Testis (tissue), 3 donors: ENCODE data around the gene TANK. TPM values are rescaled to one million over a fixed set of nuclear protein-coding genes. Genes with fewer than 3 reads are reported as not detected.

Experiments
- DNase-seq: peaks from one replicate; pipeline ENCODE4 v3.0.0-alpha.2; 2019
- H3K27ac ChIP-seq, 2 donors: fragments of 200-600 bp; sonication (generic); one replicate each; pipeline ENCODE4 v1.5.1; 2019
- H3K27me3 ChIP-seq: fragments of 200-600 bp; sonication (generic); one replicate; pipeline ENCODE4 v1.5.1; 2019
- H3K36me3 ChIP-seq: fragments of 200-600 bp; sonication (generic); one replicate; pipeline ENCODE4 v1.5.1; 2017; ENCODE audit warnings: low read depth; ENCODE audit errors: missing control alignments
- H3K4me1 ChIP-seq: fragments of 200-600 bp; sonication (generic); one replicate; pipeline ENCODE4 v1.5.1; 2019
- H3K4me3 ChIP-seq, 2 donors: fragments of 200-600 bp; sonication (generic); one replicate each; pipeline ENCODE4 v1.5.1; 2017 to 2019
- H3K9me3 ChIP-seq: fragments of 200-600 bp; sonication (generic); one replicate; pipeline ENCODE4 v1.5.1; 2017
- POLR2A ChIP-seq: fragments of 450-650 bp; IDR thresholded peaks from one replicate; pipeline ENCODE4 v1.6.1; 2017; ENCODE audit warnings: antibody characterized with exemption, mild to moderate bottlenecking, moderate library complexity
- WGBS, 2 donors: methylation state at CpG; one replicate each; pipeline ENCODE4 v1.1.5; 2018; 5-methylcytosine and 5-hydroxymethylcytosine counted together
- intact Hi-C: fragments of 100-400 bp; cut with DNase I; formaldehyde crosslinking; loops from one replicate; pipeline ENCODE4 v1.15.1; 2023; ENCODE audit warnings: low total_unique reads
- polyA plus RNA-seq: library from polyadenylated mRNA; stranded (reverse); fragments of 350-450 nt; fragmentation: Illumina TruSeq; extraction: RNeasy Lipid Tissue Mini Kit (QIAGEN cat#74804); gene quantifications from one replicate; pipeline ENCODE4 v1.2.3, GENCODE V29; 2014; ENCODE audit warnings: low read depth, low replicate concordance; ENCODE audit not compliant: insufficient read depth
- total RNA-seq, 2 donors: library from RNA; depleted of rRNA; stranded (reverse); fragments of >200 nt; gene quantifications; one replicate each; pipeline ENCODE4 v1.2.3, GENCODE V29; 2016
- TF ChIP-seq, protein P1 (sequence below), 3 experiments: fragments of 450-650 bp in 2 of 3; fragments of 200-600 bp in 1 of 3; sonication (generic) in 1 of 3; IDR thresholded peaks; one replicate each; pipeline ENCODE4 v1.5.1; 2016 to 2019; ENCODE audit warnings: antibody characterized with exemption in 3 of 3, mild to moderate bottlenecking in 2 of 3, moderate library complexity in 1 of 3

TANK gene
- total and polyA plus RNA-seq, 3 donors from 2014 or later = 34.7 to 63.6 (median 52.8) TPM

DNA sequence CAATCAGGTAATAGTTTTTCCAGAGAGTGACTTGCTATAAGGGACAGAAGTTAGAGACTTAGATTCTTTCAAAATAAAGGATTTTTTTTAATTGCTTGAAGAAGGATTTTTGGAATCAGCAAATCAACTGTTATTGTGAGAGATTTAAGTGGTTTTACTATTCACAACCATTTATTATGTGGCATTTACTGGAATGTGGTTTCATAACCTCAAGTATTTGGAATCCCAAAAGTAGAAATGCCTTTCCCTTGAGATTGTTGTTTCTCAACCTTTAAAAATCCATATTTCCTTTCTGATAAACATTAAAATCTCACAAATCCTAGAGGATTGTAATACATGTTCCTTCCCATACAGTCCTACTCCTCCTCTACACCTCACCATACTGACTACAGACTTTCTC is 5.0 kb downstream of the TANK start:
- Histone ChIP-seq H3K9me3 (no peaks in the 10 kb centered on the region), H3K4me1 (peaks cover 6% of the 10 kb centered on the region), H3K4me3 (no peak overlapping the region), H3K27me3 (no peaks in the 10 kb centered on the region), H3K36me3 (no peaks in the 10 kb centered on the region), H3K27ac (no peak overlapping the region)
- intact Hi-C loops = no loop called here
- TF ChIP-seq POLR2A = no peak
- TF ChIP-seq, protein P1, sequence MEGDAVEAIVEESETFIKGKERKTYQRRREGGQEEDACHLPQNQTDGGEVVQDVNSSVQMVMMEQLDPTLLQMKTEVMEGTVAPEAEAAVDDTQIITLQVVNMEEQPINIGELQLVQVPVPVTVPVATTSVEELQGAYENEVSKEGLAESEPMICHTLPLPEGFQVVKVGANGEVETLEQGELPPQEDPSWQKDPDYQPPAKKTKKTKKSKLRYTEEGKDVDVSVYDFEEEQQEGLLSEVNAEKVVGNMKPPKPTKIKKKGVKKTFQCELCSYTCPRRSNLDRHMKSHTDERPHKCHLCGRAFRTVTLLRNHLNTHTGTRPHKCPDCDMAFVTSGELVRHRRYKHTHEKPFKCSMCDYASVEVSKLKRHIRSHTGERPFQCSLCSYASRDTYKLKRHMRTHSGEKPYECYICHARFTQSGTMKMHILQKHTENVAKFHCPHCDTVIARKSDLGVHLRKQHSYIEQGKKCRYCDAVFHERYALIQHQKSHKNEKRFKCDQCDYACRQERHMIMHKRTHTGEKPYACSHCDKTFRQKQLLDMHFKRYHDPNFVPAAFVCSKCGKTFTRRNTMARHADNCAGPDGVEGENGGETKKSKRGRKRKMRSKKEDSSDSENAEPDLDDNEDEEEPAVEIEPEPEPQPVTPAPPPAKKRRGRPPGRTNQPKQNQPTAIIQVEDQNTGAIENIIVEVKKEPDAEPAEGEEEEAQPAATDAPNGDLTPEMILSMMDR (IDR thresholded peaks at IDR 0.05) = no peak
- DNase-seq = no peak

DNA sequence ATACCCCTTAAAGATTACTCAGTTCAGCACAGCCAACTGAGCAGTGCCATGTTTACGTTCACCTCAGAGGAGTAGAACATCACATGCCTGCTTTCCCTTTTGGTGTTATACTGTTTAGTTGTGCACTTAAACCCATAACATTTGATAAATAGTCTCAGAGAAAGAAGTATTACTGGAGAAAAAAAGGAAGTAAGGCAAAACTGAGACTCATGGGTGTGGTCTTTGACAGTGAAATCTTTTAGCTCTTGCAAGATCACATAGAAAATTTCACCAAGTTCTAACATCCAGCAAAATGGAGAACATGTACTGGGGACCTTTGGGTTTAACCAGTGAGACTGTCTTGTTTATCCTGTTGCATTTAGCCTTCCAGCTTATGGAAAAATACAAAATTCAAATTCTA is 5.6 kb downstream of the TANK start:
- WGBS, 2 donors = 95 to 98% methylated on average over 1 of the region's 1 CpG
- no peak overlapping the region for H3K27ac ChIP-seq

DNA sequence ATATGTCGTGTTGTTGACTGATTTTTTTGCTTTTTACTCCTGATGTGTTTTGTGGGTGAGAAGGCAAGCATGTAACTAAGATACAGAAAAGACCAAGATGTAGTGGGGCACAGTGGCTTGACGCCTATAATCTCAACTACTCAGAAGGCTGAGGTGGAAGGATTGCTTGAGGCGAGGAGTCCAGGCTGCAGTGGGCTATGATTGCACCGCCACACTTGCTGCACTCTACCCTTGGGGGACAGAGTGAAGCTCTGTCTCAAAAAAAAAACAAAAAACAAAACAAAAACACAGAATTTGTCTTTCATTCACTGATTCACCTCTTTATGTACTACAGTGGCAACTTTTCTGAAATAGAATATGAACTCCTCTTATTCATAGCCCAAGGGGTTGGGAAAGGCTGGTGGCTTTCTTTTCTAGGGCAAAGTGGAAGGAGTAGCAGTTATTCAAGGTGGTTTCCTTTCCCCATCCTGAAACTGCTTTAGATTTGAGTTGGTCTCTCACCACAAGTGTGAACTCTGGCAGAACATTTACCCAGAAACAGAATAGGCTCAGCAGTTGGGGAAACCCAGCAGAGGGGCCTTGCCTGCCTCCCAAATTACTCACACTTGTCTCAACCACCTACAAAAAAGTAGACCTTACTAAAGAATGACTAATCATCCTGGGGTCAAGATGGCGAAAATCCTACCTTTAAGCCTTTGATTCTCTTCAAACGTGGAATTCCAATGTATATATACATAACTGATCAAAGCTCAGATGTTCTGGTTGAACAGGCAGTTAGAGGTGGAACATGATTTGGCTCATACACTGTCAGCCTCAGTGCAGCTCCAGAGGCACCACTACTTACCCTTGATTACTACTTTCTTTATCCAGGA is 6.5 kb downstream of the TANK start:
- DNase-seq = no peak
- WGBS, 2 donors = 94 to 96% methylated on average over 6 of the region's 6 CpGs
- no peak overlapping the region for H3K4me3 ChIP-seq
- H3K27me3 ChIP-seq = no peaks in the 10 kb centered on the region
- H3K36me3 ChIP-seq = no peaks in the 10 kb centered on the region
- no peak overlapping the region for H3K27ac ChIP-seq
- intact Hi-C loops = no loop called here
- TF ChIP-seq, protein P1 (IDR thresholded peaks at IDR 0.05) = no peak
- TF ChIP-seq POLR2A = no peak
- H3K4me1 ChIP-seq = peaks cover 3% of the 10 kb centered on the region
- no peaks in the 10 kb centered on the region for H3K9me3 ChIP-seq

More for the DNA sequence above, 5.6 kb downstream of the TANK start:
- intact Hi-C loops = no loop called here
- DNase-seq = no peak
- Histone ChIP-seq H3K4me1 (peaks cover 6% of the 10 kb centered on the region), H3K9me3 (no peaks in the 10 kb centered on the region), H3K27me3 (no peaks in the 10 kb centered on the region), H3K36me3 (no peaks in the 10 kb centered on the region), H3K4me3 (no peak overlapping the region)
- no peak for TF ChIP-seq POLR2A
- TF ChIP-seq, protein P1 (IDR thresholded peaks at IDR 0.05) = no peak

DNA sequence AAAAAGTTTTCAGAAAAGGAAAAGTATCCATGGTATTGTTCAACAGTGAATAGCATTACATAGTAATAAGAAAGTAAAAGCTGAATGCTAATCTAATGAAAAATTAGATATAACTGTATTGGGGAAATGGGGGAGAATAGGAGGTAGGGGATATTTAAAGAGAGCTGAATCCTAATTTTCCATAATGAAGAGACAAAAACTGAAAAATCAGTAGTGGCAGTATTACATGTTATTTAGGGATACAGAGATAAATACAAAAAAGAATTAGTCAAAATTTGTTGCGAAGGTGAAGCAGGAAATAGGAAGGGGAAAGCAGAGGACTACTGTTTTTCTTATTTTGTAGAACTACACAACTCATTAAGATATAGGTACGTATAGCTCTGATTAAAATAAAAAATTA is 9.1 kb downstream of the TANK start:
- Histone ChIP-seq H3K27ac (no peak overlapping the region), H3K36me3 (no peaks in the 10 kb centered on the region), H3K4me3 (no peak overlapping the region), H3K9me3 (no peaks in the 10 kb centered on the region), H3K4me1 (no peaks in the 10 kb centered on the region), H3K27me3 (no peaks in the 10 kb centered on the region)
- 87% methylated on average over 2 of the region's 2 CpGs for WGBS, 2 donors
- TF ChIP-seq, protein P1 (IDR thresholded peaks at IDR 0.05) = no peak
- TF ChIP-seq POLR2A = no peak
- DNase-seq = no peak
- intact Hi-C loops = no loop called here

DNA sequence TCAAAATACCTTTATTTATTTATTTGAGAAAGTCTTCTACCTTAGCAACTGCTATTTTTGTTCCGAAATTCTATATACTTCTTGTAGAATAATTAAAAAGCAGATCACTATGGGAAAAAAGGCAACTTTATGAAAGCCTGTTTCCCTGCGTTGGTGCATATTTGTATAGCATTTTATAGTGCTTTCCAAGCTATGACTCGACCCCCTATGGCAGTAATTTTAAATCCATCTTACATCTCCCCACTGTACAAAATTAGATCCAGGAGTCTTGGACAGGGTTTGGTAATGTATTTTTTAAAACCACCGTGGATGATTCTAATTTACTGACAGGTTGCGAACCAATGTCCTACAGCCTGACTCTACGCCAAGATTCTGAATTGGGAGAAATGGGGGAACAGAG is 10.1 kb downstream of the TANK start:
- TF ChIP-seq, protein P1 (IDR thresholded peaks at IDR 0.05) = no peak

More for the DNA sequence above, 10.1 kb downstream of the TANK start:
- no peak for DNase-seq
- Histone ChIP-seq H3K4me3 (no peak overlapping the region), H3K9me3 (no peaks in the 10 kb centered on the region), H3K4me1 (no peaks in the 10 kb centered on the region), H3K27ac (no peak overlapping the region), H3K36me3 (no peaks in the 10 kb centered on the region), H3K27me3 (no peaks in the 10 kb centered on the region)
- intact Hi-C loops = no loop called here
- 84 to 91% methylated on average over 6 of the region's 6 CpGs for WGBS, 2 donors
